Posterior vena cava (tissue), 2 donors: ENCODE measurements around the gene SLC7A5. TPM values are rescaled to one million over a fixed set of nuclear protein-coding genes. Genes with fewer than 3 reads are reported as not detected.
"Not testable (repeated sequence)": the region's sequence is repeated elsewhere in the genome, so short reads cannot be mapped to it uniquely, and the experiment has no call there.

Source experiments
- DNase-seq: peaks from one replicate; pipeline ENCODE4 v3.0.0-alpha.2; 2020; ENCODE audit warnings: low spot score
- intact Hi-C, 2 donors: fragments of 100-400 bp; cut with DNase I; formaldehyde crosslinking; loops; one replicate each; pipeline versions ENCODE4 v1.14.1 to v1.14.2; 2022 to 2023
- total RNA-seq, 2 donors: library from RNA; stranded (reverse); fragmentation: NEBNext Ultra II Directional; extraction: Animal tissue kit (Norgen Biotek cat#: 25700); gene quantifications; one replicate each; pipeline ENCODE4 v1.2.1, GENCODE V29; 2021
- donor health status: DM: yes; HTN: yes; CAD: no.
- donor health status: DM: yes; HTN: yes; CAD: no.

Gene SLC7A5
- total RNA-seq, 2 donors from 2014 or later: 13.6 to 17.7 TPM

DNA sequence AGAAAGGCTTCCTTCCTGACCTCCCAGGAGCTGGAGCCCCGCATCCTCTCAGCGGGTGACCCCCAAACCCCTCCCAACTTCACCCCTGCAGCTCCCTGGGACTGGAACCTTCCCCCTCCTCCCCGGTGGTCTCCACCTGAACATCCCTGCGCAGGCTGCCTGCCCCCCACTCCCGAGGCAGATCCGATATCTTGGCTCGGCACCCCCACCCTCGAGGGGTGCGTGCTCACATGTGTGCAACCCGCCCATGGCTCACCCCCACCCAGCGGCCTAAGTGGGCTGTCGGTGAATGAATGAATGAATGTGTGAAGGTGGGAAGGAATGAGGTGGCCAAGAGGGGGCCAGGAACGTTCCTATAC, 39.7 kb downstream of the SLC7A5 start:
- intact Hi-C loops: loop anchor here in 1 of 2 donors (10.0 kb wide), 1 partner anchor 215 kb away; no protein-coding TSS in a partner anchor
- DNase-seq: no peak

- no peak for DNase-seq
- intact Hi-C loops: loop anchor here (1.0 to 10.0 kb wide), 2 partner anchors 46 to 214 kb away; no protein-coding TSS in a partner anchor
Measured at GRCh38 chr16:87828907-87829621, 40.2 kb downstream of the SLC7A5 start.

DNA sequence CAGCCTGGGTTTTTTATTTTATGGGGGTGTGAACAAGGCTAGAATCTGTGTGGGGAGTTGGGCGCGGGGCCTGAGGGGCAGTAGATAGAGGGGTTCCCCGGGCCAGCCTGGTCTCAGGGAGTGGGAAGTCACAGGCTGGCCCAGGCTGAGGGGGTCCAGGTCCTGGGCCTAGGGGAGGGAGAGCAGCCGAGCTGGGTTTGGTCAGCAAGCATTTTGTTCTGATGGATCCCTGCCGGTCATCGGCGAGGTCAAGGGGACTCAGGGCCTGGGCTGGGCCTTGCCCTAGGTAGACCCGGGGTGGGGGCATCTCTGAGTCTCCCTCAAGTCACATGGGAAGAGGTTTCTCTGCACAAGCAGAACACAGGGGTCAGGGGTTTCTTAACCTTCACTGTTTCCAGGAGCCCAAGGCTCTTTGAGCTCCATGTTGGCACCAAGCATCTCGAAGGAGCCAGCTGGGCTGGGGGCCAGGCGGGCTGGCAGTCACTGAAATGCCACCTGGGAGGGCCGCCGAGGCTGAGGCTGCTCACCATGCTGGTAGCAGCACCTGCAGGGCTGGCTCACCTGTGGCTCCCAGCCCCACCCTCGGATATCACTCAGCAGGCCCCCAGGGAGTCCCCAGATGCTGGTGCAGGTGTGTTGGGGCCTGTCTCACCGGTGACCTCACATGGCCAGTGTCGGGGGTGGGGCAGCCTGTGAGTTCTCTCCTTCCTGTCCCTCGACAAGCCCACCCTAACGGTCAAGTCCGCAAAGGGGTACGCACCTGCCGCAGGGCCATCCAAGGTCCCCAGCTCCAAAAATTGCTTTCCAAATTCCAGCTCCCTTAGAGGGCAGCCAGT, 41.0 kb downstream of the SLC7A5 start:
- intact Hi-C loops: loop anchor here (1.0 to 10.0 kb wide), 2 partner anchors 47 to 213 kb away; no protein-coding TSS in a partner anchor
- DNase-seq: no peak

DNA sequence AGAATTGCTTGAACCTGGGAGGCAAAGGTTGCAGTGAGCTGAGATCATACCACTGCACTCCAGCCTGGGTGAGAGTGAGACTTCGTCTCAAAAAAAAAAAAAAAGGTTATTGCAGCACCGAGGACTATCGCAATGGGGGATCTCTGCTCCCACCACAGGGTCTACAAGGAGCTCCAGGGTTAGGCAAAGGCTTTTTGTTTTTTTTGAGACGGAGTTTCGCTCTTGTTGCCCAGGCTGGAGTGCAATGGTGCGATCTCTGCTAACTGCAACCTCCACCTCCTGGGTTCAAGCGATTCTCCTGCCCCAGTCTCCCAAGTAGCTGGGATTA, 41.8 kb downstream of the SLC7A5 start:
- intact Hi-C loops: loop anchor here in 1 of 2 donors (10.0 kb wide), 1 partner anchor 213 kb away; no protein-coding TSS in a partner anchor
- DNase-seq: not testable (repeated sequence)

DNA sequence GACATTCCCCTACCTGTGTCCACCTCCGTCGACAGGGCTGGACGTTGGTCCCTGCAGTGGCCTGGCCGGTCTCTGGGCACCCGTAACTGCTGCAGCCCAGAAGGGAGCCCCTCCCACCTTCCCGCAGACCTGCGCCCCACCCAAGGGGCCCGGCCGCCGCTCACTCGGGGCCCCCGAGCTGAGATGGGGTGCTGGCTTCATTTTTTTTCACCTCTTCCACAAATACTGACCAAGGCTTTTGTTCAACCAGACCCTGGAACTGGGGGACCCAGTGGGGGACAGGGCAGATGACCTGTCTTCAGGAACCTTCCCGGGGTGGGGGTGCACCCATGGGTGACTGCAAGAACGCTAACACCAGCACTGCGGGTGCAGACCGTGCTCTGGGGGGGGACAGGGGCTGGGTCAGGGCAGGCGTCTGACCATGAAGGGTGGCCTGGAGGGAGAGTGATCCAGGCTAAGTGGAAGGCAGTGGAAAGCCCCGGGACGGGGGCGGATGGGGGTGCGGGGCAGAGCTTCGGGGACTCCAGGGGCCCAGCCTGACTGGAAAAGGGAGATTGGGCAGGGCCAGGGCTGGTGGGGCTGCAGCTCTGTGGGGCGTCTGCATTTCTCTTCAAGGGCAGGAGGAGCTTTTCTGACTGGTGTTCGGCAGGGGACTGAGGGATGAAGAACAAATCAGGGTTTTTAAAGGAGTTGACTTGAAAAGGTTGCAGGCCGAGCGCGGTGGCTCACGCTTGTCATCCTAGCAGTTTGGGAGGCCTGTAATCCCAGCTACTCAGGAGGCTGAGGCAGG, 42.3 kb downstream of the SLC7A5 start:
- DNase-seq: no peak
- intact Hi-C loops: loop anchor here in 1 of 2 donors (10.0 kb wide), 1 partner anchor 212 kb away; no protein-coding TSS in a partner anchor

GRCh38 chr16:87826407-87826797, 42.9 kb downstream of the SLC7A5 start:
- intact Hi-C loops: loop anchor here in 1 of 2 donors (10.0 kb wide), 1 partner anchor 212 kb away; no protein-coding TSS in a partner anchor
- DNase-seq: not testable (repeated sequence)

DNA sequence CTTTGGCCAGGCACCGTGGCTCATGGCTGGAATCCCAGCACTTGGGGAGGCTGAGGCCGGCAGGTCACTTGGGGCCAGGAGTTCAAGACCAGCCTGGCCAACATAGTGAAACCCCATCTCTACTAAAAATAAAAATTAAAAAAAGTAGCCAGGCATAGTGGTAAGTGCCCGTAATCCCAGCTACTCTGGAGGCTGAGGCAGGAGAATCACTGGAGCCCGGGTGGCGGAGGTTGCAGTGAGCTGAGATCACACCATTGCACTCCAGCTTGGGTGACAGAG, 43.5 kb downstream of the SLC7A5 start:
- intact Hi-C loops: loop anchor here in 1 of 2 donors (10.0 kb wide), 1 partner anchor 211 kb away; no protein-coding TSS in a partner anchor
- DNase-seq: not testable (repeated sequence)

GRCh38 chr16:87824991-87825841, 44.1 kb downstream of the SLC7A5 start:
- DNase-seq: no peak
- intact Hi-C loops: loop anchor here in 1 of 2 donors (10.0 kb wide), 1 partner anchor 210 kb away; no protein-coding TSS in a partner anchor

DNA sequence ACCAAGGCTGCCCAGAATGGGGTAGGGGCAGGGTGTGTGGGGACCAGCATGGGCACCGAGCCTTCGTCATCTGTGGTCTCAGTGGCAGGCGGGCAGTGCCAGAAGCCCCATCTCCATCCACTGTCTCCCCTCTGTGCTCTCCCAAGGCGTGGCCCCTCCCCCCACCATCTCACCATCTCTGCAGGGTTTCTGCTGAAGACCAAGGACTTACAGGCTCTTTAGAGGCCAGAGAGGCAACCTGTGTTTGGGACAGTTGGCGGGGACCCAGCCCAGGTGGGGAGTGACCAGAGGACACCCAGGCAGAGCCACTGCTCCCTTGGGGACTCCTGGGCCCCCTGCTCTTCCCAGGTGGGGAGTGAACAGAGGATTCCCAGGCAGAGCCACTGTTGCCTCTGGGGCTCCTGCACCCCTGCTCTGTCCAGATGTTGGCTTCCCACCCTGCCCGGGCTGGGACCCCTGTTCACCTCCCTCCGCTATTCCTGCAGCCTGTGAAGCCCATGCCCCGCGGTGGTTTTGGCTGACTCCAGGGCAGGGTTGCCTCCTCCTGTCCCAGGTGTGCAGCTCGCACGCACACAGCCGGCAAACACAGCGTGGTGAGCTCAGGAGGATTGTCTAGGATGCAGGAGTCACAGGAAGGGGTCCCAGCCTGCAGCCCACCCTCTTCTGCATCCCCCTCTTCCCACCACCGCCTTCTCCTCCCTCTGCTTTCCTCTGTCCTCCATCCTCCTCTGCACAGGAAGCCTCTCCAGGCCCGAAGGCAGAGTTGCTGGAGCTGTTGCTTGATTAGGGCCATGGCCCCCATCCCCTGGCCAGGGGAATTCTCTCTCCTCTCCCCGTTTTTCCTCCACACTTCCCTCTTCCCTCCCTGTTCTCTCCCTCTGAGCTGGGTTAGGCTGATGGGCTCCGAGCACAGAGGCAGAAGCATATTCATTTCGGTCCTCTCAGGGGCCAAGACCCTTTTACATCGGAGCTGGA, 45.0 kb downstream of the SLC7A5 start:
- intact Hi-C loops: loop anchor here in 1 of 2 donors (10.0 kb wide), 1 partner anchor 210 kb away; no protein-coding TSS in a partner anchor

DNA sequence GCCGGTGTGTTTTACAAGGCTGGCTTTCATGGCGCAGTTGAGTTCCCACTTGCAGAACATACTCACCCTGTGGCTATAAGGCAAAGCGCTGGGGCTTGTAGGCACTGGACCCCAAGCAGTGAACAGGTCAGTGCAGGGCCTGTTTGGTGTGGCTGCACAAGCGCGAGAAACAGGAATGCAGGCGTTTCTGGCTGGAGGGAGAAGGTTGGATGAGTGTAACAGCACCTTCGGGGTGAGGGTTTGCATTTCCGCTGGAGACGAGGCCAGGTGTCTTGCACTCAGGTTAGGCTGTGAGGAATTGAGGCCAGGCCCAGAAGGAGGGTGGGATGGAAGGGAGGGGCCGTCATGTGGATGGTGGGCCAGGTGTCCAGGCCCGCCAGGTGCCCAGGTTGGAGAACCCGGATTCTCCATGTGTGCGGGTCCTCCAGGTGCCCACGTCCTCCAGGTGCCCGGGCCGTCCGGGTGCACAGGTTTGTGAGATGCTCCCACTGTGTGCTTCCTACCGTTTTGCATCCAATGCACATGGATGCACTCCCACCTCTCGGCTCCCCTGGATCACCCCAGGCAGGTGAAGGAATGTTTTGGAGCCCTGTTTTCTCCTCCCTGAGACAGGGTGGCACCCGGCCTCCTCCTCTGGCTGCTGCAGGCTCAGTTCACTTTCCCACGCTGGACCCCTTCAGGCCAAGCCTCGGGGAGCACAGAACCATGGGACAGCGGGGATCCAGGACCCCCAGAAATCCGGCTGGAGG, 46.0 kb downstream of the SLC7A5 start:
- DNase-seq: no peak
- intact Hi-C loops: loop anchor here in 1 of 2 donors (10.0 kb wide), 1 partner anchor 209 kb away; no protein-coding TSS in a partner anchor

More for the DNA sequence above, 45.0 kb downstream of the SLC7A5 start:
- no peak for DNase-seq

GRCh38 chr16:87822108-87822970, 47.0 kb downstream of the SLC7A5 start:
- intact Hi-C loops: loop anchor here in 1 of 2 donors (10.0 kb wide), 1 partner anchor 208 kb away; no protein-coding TSS in a partner anchor
- no peak for DNase-seq

DNA sequence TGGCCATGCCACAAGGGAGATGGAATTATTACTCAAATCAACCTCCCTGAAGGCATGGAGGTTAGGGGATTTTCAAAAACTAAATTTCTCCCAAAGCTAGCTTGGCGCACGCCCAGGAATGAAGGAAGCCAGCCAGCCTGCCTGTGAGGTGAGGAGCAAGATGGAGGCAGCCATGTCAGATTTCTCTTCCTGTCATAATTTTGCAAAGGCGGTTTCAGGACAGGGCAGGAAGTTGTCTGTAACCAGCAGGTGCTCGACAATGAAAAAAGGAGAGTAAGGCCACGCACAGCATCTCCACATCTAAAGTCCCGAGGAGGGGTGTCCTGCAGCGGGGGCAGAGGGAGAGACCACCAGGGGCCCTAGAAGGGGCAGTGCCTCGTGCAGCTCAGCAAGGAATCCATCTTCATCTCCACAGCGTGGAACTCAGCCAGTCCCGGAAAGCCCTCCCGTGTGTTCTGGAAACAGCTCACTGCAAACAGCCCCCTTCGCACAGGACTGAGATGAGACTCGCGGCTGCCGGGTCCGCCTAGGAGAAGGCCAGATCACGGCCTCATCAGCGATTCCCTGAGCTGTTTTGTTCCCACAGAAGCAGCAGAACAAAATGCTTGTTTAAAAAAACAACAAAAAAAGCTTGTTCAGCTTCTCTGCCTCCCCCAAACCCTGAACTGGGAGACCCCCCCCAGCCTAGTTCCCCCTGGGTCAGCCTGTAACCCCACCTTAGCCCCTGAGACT, 47.8 kb downstream of the SLC7A5 start:
- intact Hi-C loops: loop anchor here in 1 of 2 donors (10.0 kb wide), 1 partner anchor 207 kb away; no protein-coding TSS in a partner anchor
- DNase-seq: no peak

DNA sequence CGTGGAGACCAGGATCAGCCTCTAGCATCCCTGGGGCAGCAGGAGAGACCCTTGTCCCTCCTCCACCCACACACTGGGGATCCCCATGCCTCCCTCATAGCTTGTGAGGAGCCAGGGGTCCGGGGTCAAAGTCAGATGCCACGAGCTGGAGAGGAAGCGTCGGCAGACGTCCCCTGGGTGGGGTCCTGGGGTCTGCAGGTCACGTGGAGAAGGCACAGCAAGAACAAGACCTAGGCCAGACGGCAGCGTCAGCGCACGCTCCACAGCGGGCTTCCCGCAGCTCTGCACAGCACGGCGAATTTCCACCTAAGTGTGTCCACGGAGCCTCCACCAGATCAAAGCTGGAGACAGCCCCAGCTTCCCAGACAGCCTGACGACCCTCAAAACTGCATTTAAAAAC, 49.3 kb downstream of the SLC7A5 start:
- no peak for DNase-seq
- intact Hi-C loops: loop anchor here in 1 of 2 donors (10.0 kb wide), 1 partner anchor 205 kb away; no protein-coding TSS in a partner anchor

DNA sequence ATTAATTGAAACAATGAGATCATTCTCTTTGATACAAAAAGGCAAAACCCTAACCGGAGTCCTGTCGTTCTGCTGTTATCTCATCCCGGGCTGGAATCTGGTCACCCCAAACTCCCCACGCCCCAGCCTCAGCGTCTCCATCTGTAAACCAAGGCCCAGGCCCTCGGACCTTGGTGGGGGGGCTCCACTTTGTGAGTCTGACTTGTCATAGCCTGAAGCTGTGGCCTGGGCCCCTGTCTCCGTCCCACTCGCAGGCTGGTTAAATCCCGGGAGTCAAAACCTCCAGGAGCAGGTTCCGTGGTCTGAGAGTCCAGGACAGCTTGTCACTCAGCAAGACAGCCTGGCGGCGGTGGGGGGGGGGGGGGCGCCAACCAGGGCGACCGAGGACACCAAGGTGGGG, 50.0 kb downstream of the SLC7A5 start:
- DNase-seq: no peak
- intact Hi-C loops: no loop called here
